ENCODE data around the gene GRIP2. TPM values are rescaled to one million over a fixed set of nuclear protein-coding genes. Genes with fewer than 3 reads are reported as not detected.

Gene GRIP2
- total and polyA plus RNA-seq, 2 donors (not counting 3 experiments of a cell fraction or from before 2014, with no cell fraction given): not detected

DNA sequence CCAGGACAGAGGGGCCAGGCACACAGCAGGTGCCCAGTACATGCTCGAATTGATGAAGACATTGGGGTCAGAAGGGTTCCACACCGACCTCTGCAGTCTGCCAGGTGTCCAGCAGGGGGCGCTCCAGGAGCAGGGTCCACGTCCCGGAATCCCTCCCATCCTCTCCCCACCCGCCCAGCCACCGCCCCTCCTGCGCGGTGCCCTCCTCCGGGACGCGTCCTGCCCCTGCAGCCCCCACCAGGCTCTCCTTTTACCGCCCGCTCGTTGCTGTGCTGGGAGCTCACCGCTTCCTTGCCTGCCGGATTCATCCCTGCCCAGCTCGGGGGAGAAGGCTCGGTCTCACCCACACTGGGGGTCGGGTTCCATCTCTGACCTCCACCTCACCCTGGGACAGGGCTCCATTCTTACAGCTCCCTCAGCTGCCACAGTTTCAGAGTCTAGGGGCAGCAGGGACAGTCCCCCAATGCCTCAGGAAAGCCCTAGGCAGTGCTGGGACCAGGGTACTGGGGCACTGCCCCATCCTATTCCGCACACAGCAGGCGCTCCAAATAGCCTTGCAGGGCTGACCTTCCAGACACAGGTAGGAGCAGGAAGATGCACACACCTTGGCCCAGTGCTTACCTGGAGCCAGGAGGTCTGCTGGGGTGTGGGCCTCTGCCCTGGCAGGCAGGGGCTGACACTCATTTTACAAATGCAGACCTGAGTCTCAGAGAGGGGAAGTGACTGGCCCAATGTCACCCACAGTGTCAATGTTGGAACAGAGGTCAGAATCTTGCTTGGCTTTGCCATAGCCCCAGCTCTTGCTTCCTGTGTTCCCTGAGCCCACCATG, 31.0 kb downstream of the GRIP2 start:
- intact Hi-C loops (cut with micrococcal nuclease) (loop anchor here (1.0 to 10.0 kb wide), 2 partner anchors 39 to 276 kb away; no protein-coding TSS in a partner anchor), dilution Hi-C loops (cut with MboI; ENCODE audit: extremely low pct_ligation_motif_present, low sequenced_read_pairs) (no loop called here)
- ChIA-PET POLR2A (no interaction called here), CTCF (interaction anchor here (0.7 to 2.4 kb wide), 18 partner anchors 10 to 306 kb away, joined by 3 to 24 read pairs (median 4); no protein-coding TSS in a partner anchor)
- no peaks in the 10 kb centered on the region for H3K27me3 ChIP-seq (ENCODE audit: control insufficient read depth in 2 of 2, insufficient read depth in 2 of 2, low read length in 2 of 2)
- no TSS peak for BruUV-seq (replicated peaks)
- no peaks in the 10 kb centered on the region for H3K36me3 ChIP-seq (ENCODE audit: control insufficient read depth in 2 of 2, extremely low read depth in 1 of 2, insufficient read depth in 2 of 2, low read length in 2 of 2)
- H3K4me1 ChIP-seq (ENCODE audit: control insufficient read depth, extremely low read depth, insufficient read depth, low read length): no peaks in the 10 kb centered on the region
- H3K9ac ChIP-seq (replicated peaks; ENCODE audit: extremely low read depth, insufficient read depth, low read length): no peak overlapping the region
- H2AFZ ChIP-seq (ENCODE audit: low read depth, low read length): peak overlapping the region; percentile 37
- no peak overlapping the region for H3K4me3 ChIP-seq (replicated peaks in 1 of 3; ENCODE audit: insufficient read depth in 1 of 3, low read depth in 1 of 3, low read length in 3 of 3)
- FAIRE-seq (peak; percentile 53), DNase-seq (ENCODE audit: low read depth, low spot score) (peak; percentile 30)
- TF ChIP-seq EZH2 (IDR thresholded peaks at IDR 0.05; ENCODE audit: borderline replicate concordance, low read depth, low read length, severe bottlenecking): no peak
- TF ChIP-seq, protein P1, sequence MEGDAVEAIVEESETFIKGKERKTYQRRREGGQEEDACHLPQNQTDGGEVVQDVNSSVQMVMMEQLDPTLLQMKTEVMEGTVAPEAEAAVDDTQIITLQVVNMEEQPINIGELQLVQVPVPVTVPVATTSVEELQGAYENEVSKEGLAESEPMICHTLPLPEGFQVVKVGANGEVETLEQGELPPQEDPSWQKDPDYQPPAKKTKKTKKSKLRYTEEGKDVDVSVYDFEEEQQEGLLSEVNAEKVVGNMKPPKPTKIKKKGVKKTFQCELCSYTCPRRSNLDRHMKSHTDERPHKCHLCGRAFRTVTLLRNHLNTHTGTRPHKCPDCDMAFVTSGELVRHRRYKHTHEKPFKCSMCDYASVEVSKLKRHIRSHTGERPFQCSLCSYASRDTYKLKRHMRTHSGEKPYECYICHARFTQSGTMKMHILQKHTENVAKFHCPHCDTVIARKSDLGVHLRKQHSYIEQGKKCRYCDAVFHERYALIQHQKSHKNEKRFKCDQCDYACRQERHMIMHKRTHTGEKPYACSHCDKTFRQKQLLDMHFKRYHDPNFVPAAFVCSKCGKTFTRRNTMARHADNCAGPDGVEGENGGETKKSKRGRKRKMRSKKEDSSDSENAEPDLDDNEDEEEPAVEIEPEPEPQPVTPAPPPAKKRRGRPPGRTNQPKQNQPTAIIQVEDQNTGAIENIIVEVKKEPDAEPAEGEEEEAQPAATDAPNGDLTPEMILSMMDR (IDR thresholded peaks at IDR 0.05; ENCODE audit: extremely low read depth in 1 of 2, insufficient read depth in 1 of 2, low read depth in 1 of 2, low read length in 2 of 2): peak; percentile 66 to 94
- no peak overlapping the region for H3K27ac ChIP-seq (ENCODE audit: insufficient read depth, low read depth, low read length)
- no peaks in the 10 kb centered on the region for H3K9me1 ChIP-seq (replicated peaks; ENCODE audit: control insufficient read depth, extremely low read depth, insufficient read depth, low read length)
- no peak overlapping the region for H3K4me2 ChIP-seq (ENCODE audit: insufficient read depth, low read length)
- H4K20me1 ChIP-seq (replicated peaks; ENCODE audit: control insufficient read depth, extremely low read depth, insufficient read depth, low read length): no peaks in the 10 kb centered on the region
- H3K9me3 ChIP-seq (replicated peaks; ENCODE audit: control insufficient read depth, insufficient read depth, low read length): no peaks in the 10 kb centered on the region
- H3K79me2 ChIP-seq (ENCODE audit: control insufficient read depth, insufficient read depth, low read length): no peaks in the 10 kb centered on the region

DNA sequence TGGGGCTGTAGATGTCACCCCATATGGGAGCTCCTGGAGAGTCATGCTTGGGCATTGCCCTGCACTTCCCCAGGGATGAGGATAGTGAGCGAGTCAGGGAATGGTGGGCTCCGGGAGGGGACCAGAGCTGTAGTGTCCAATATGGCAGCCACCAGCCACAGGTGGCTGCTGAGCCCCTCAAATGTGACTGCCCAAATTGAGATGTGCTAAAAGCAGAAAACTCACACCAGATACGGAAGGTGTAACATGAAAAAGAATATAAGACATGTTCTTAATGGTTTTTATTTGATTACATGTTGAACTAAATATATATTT, 31.7 kb downstream of the GRIP2 start:
- no peak for TF ChIP-seq EZH2 (IDR thresholded peaks at IDR 0.05; ENCODE audit: borderline replicate concordance, low read depth, low read length, severe bottlenecking)
- no TSS peak for BruUV-seq (replicated peaks)
- Histone ChIP-seq H3K9me1 (replicated peaks; ENCODE audit: control insufficient read depth, extremely low read depth, insufficient read depth, low read length) (no peaks in the 10 kb centered on the region), H3K36me3 (ENCODE audit: control insufficient read depth in 2 of 2, extremely low read depth in 1 of 2, insufficient read depth in 2 of 2, low read length in 2 of 2) (no peaks in the 10 kb centered on the region), H3K9me3 (replicated peaks; ENCODE audit: control insufficient read depth, insufficient read depth, low read length) (no peaks in the 10 kb centered on the region), H3K4me3 (replicated peaks in 1 of 3; ENCODE audit: insufficient read depth in 1 of 3, low read depth in 1 of 3, low read length in 3 of 3) (no peak overlapping the region), H3K4me1 (ENCODE audit: control insufficient read depth, extremely low read depth, insufficient read depth, low read length) (no peaks in the 10 kb centered on the region), H3K79me2 (ENCODE audit: control insufficient read depth, insufficient read depth, low read length) (no peaks in the 10 kb centered on the region), H3K9ac (replicated peaks; ENCODE audit: extremely low read depth, insufficient read depth, low read length) (no peak overlapping the region), H3K27ac (ENCODE audit: insufficient read depth, low read depth, low read length) (no peak overlapping the region), H3K27me3 (ENCODE audit: control insufficient read depth in 2 of 2, insufficient read depth in 2 of 2, low read length in 2 of 2) (no peaks in the 10 kb centered on the region), H2AFZ (ENCODE audit: low read depth, low read length) (no peak overlapping the region), H3K4me2 (ENCODE audit: insufficient read depth, low read length) (no peak overlapping the region), H4K20me1 (replicated peaks; ENCODE audit: control insufficient read depth, extremely low read depth, insufficient read depth, low read length) (no peaks in the 10 kb centered on the region)
- FAIRE-seq: no peak
- intact Hi-C loops (cut with micrococcal nuclease): loop anchor here (10.0 kb wide), 1 partner anchor 276 kb away; no protein-coding TSS in a partner anchor
- dilution Hi-C loops (cut with MboI; ENCODE audit: extremely low pct_ligation_motif_present, low sequenced_read_pairs): no loop called here
- POLR2A ChIA-PET: no interaction called here
- DNase-seq (ENCODE audit: low read depth, low spot score): no peak
- CTCF ChIA-PET: interaction anchor here (0.7 to 2.4 kb wide), 13 partner anchors 12 to 305 kb away, joined by 3 to 24 read pairs (median 4); no protein-coding TSS in a partner anchor

All from endothelial cell of umbilical vein (primary cell).